KG1 (cell line): Measurements from ENCODE around the gene RRP1.
"Not testable (repeated sequence)": the region's sequence is repeated elsewhere in the genome, so short reads cannot be mapped to it uniquely, and the experiment has no call there.

Experiments
- DNase-seq: peaks from one replicate; lab custom pipeline; 2025; lab: John Stamatoyannopoulos, UW

Gene RRP1

DNA sequence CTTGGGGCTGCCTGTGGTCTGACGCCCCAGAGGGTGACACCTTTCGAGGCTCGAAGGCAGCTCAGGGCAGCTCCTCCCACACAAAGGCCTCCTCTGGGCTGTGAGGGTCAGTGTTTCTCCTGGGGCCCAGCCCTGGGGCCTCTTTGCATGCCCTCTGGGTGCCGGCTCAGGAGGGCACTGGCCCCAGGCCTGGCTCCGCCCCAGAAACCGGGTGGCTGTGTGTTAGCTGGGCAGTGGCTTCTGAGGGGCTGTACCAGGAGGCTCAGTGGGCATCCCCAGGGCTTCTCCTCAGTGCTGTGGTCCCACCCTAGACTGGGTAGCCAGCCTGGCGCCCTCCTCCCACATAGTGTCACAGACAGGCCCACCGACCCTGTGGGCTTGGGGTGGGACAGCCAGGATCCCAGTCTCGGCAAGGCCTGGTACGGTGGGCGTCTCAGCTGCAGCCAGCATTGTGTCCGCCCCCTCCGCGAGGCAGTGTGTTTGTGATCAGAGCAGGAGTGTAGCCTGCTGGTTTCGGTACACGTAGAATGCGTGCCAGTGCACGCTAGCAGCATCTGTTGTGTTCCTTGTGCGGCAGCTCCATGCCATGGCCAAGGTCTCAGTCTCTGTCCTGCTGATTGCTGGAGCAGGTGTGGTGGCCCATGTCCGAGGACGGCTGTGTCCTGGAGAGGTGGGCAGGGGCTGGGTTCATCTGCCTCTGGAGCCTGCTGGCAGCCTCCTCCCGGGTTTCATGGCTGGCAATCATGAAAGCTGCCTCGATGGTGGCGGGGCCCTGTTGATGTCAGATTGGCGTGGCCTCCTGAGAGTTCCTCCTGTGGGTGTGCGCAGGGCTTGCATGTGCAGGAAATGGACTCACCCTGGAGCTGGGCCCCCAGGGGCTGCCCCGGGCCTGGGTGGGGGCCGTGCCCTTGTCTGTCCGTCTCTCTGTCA lies 28.0 kb downstream of the RRP1 start:
- no peak for DNase-seq

- DNase-seq: no peak
Observed at GRCh38 chr21:43818685-43819084, 29.3 kb downstream of the RRP1 start.

DNA sequence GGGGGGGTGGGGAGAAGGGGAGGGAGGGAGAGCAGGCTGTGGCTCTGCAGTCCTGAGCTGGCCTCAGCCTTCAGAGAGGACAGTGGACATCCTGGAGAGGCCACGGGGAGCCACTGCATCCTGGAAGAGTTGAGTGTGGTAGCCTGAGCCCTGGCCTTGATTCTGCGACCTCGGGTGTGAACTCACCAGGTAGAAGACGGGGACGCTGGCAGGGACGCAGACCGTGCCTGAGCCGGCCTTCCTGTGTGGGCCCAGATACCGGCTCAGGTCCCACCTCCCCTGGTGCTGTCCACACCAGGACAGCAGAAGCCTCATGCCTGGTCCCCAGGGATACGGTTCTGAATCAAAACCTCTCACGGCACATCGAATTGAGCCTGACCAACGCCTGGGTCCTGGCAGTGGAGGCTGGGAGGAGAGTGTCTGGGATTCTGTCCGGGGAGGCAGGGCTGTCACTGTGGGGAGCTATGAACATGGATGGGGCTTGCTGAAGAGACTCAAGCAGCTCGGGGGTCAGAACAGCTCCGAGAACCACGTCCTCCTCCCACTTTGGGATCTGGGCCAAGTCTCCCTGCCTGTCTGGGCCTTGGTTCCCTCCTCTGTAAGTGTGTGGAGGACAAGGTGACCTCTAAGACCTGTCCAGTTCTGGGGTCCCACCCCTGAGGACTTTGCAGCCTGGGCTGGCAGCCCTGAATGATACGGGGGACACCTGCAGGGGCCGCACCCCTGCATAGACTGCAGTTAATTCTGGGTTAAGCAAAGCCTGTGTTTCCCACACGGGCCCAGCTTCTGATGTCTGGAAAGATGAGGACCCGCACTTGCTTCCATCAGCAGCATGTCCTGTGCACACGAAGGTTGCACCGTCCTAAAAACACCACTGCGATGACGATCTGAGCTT lies 30.4 kb downstream of the RRP1 start:
- no peak for DNase-seq

DNA sequence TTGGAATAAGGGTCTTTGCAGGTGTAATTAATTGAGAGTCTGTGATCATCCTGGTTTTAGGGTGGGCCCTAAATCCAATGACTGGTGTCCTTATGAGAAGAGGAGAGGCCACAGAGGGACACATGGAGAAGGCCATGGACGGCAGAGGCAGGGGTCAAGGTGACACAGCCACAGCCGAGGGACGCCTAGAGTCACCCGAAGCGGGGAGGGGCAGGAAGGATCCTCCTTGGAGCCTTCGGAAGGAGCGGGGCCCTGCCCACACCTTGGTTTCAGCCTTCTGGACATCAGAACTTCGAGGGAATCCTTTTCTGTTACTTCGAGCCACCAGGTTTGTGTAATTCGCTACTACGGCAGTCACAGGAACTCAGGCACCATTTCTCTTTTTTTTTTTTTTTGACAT lies 31.1 kb downstream of the RRP1 start:
- DNase-seq: no peak

DNA sequence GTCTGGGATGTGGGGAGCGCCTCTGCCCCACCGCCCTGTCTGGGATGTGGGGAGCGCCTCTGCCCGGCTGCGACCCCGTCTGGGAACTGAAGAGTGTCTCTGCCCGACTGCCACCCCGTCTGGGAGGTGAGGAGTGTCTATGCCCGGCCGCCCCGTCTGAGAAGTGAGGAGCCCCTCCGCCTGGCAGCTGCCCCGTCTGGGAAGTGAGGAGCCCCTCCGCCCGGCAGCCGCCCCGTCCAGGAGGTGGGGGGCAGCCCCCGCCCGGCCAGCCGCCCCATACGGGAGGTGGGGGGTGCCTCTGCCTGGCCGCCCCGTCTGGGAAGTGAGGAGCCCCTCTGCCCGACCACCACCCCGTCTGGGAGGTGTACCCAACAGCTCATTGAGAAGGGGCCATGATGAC lies 32.8 kb downstream of the RRP1 start:
- DNase-seq: not testable (repeated sequence)

DNA sequence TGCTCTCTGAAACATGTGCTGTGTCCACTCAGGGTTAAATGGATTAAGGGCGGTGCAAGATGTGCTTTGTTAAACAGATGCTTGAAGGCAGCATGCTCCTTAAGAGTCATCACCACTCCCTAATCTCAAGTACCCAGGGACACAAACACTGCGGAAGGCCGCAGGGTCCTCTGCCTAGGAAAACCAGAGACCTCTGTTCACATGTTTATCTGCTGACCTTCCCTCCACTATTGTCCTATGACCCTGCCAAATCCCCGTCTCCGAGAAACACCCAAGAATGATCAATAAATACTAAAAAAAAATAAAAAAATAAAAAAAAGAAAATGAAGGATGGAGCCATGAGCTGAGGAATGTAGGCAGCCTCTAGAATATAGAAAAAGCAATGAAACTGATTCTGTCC lies 33.4 kb downstream of the RRP1 start:
- not testable (repeated sequence) for DNase-seq

GRCh38 chr21:43824333-43825241 lies 35.2 kb downstream of the RRP1 start:
- DNase-seq: no peak

DNA sequence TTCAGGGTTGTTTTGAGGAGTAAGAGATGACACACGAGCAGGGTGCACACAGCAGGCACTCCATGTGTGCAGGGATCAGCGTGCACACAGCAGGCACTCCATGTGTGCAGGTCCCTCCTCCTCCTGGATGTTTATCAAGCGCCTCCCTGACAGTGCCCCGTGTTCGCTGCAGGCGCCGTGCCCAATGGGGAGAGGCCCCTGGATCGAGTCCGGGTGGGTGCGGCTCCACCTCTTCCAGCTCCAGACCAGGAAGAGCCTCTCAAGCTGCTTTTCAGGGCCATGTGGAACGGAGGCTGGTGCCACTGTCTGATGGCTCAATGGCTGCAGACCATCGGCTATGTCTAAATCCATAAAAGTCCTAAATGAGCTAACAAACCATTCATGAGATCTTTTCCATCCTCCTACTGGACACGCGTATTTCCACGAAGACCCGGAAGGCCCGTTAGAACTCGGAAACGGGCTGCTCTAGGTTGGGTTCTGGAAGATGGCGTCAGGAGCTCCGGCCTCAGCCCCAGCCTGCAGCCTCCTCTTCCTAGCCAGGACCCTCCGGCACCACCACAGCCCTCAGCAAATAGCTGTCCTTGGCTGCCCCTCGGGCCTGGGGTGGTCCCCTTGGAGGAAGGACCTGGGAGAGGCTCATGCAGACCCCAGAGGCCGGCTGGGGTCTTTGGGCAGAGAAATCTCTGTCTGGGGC lies 36.0 kb downstream of the RRP1 start:
- no peak for DNase-seq

DNA sequence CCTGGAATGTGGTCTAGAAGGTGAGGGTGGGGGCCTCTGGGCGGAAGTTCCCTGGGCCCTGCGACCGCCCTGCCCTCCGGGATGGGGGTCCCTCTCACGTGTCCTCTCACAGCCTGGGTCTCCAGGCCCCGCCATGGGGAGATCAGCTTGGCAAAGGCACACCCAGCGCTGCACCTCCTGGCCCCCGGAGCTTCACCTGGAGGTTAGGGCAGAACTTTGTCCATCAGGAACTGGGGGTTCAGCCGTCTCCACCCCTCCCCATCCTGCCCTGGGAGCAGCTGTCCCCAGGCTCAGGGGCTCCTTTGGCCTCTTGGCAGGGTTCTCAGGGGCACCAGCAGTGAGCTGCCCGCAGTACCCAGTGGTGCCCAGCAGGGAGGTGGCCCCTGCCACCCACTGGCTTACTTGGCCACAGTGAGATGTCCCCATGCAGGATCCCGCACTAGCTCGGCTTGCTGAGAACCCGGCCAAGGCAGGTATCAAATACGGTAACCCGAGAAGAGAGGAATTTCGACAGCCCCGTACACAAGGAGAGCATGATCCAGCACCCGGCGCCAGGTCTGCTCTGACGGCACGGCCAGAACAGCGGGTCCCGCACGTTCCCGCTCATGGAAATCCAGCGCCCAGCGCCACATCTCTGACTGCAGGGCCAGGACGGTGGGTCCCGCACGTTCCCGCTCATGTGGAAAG lies 36.7 kb downstream of the RRP1 start:
- no peak for DNase-seq

- DNase-seq: no peak
Observed at GRCh38 chr21:43826623-43826974, 37.2 kb downstream of the RRP1 start.

- DNase-seq: no peak
Observed at GRCh38 chr21:43827015-43827611, 37.7 kb downstream of the RRP1 start.

GRCh38 chr21:43829161-43829560 lies 39.8 kb downstream of the RRP1 start:
- DNase-seq: no peak

- DNase-seq: no peak
Observed at GRCh38 chr21:43829575-43830119, 40.3 kb downstream of the RRP1 start.

GRCh38 chr21:43832158-43832550 lies 42.8 kb downstream of the RRP1 start:
- no peak for DNase-seq

DNA sequence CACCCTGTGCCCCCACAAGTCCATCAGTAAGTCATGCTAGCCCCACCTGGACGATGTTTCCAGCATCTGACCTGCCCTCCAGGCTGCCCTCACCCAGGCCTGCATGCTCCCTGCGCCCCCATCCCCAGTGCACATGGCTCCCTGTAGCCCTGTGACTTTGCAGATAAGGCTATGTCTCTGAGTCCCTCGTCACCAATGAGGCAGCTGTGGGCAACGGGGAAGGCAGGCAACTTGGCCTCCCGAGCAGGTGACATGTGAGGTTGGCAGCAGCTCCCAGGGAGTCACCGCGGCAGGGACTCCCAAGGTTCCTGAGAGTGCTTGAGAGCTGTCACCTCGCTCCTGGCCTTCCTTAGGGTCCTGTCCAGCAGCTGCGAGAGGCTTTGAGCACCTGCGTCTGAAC lies 43.3 kb downstream of the RRP1 start:
- no peak for DNase-seq

DNA sequence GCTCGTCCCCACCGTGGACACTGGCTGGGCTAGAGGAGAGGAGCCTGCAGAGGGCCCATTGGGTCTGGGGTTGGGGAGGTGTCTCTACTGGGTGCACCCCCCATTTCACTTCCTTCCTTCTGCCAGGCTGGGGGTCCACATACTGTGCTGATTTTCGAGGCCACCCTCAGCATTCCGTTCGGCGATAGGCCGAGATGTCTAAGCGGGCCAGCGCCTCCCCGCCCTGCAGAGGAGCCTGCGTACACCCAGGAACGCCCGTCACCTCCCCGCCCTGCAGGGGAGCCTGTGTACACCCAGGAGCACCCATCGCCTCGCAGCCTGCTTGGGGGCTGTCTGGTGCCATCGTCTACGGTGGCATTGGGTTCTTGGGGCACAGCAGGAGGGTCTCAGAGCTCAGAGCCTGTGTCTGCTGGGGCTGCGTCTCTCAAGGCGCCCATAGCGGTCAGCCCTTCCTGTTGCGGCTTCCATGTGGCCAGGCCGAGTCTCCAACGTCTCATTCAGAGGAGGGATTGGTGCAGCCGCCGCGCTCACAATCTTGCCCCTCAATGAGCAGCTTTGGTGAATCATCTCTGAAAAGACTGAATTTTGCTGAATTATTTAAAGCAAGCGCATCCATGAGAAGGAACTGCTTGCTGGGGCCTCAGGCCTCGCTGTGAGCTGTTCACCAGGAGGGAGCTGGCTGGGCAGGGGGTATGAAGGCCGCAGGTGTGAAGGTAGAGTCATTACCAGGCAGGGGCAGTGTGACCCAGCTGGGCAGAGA lies 44.9 kb downstream of the RRP1 start:
- peak; percentile 48 for DNase-seq

- DNase-seq: peak; percentile 48
Observed at GRCh38 chr21:43835050-43835449, 45.7 kb downstream of the RRP1 start.

DNA sequence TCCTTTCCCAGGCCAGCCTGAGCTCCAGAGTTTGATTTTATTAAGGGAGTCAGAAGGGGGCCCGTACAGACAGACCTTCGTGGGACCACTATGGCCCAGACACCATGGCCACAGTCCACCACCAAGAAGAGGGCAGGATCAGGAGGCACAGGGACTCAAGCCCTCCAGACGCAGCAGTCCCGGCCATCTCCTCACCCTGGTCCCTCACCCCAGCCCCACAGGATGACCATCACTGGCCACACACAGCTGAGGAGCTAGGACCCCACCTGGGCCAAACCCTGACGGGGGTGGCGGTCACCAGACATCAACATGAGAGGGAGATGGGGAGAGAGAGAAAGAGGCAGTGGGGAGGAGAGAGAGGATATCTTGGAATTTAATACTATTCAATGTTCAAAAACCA lies 46.5 kb downstream of the RRP1 start:
- DNase-seq: no peak

GRCh38 chr21:43836616-43837015 lies 47.2 kb downstream of the RRP1 start:
- no peak for DNase-seq
